Right ventricle myocardium inferior (tissue), 1 donor: ENCODE measurements around the gene MXD1. TPM values are rescaled to one million over a fixed set of nuclear protein-coding genes. Genes with fewer than 3 reads are reported as not detected.

ENCODE experiments used
- ATAC-seq: fragments of 200-7000 bp; cut with Tn5 transposase; one replicate; pipeline ENCODE4 v1.9.1; 2020; ENCODE audit warnings: mild to moderate bottlenecking, moderate library complexity
- DNase-seq: peaks from one replicate; pipeline ENCODE4 v3.0.0; 2021; ENCODE audit errors: missing footprints
- intact Hi-C: fragments of 100-400 bp; cut with DNase I; formaldehyde crosslinking; loops from one replicate; pipeline ENCODE4 v1.11.0; 2022
- total RNA-seq: library from RNA; stranded (reverse); fragmentation: NEBNext Ultra II Directional; extraction: Animal tissue kit (Norgen Biotek cat#: 25700); gene quantifications from one replicate; pipeline ENCODE4 v1.2.1, GENCODE V29; 2021
- donor health status: DM: no; HTN: yes; CAD: no; lungs with severe emphysema.

MXD1 gene
- total RNA-seq, 1 donor from 2014 or later, result 4.6 TPM

GRCh38 chr2:69969126-69969983 lies 54.4 kb downstream of the MXD1 start:
- intact Hi-C loops, result no loop called here
- DNase-seq (no peak), ATAC-seq (no peak)

GRCh38 chr2:69969991-69970390 lies 55.1 kb downstream of the MXD1 start:
- no peak for ATAC-seq
- intact Hi-C loops, result no loop called here
- DNase-seq, result no peak

GRCh38 chr2:69972822-69973221 lies 57.9 kb downstream of the MXD1 start:
- intact Hi-C loops, result no loop called here
- DNase-seq, result no peak
- no peak for ATAC-seq

- ATAC-seq, result no peak
- intact Hi-C loops, result no loop called here
- no peak for DNase-seq
Observed at GRCh38 chr2:69973335-69973735, 58.4 kb downstream of the MXD1 start.

DNA sequence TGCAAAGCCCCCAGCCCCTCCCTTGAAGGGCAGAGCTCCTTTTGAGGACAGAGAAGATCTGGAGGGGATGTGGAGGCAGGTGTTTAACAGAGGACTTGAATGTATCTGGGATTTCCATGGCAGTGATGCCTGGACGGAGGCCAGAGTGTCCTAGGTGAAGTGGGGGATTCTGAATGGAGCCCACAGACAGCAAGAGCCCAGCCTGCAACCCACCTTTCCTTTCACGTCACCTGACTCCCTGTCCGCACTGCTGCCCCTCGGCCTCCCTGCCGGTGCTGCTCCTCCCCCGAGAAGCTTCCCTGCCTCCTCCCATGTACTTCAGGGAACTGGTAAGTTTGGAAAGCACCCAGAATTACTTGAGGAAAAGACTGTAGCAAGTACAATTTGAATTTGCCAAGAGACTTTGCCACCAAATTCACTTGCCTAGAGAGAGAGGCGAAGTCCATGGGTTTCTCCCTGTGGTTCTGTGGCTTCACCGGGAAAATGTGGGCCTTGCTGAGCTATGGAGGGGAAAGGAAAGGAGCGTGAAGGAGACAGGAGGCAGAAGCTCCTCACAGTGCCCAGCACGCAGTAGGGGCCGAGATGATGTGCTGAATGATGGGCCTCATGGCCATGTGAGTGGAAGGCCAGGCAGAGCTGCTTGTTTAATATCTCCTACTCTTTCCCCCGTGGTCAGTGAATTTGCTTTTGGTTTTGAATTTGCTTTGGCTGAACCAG lies 60.4 kb downstream of the MXD1 start:
- DNase-seq (peak; percentile 18), ATAC-seq (no peak)
- intact Hi-C loops, result no loop called here

DNA sequence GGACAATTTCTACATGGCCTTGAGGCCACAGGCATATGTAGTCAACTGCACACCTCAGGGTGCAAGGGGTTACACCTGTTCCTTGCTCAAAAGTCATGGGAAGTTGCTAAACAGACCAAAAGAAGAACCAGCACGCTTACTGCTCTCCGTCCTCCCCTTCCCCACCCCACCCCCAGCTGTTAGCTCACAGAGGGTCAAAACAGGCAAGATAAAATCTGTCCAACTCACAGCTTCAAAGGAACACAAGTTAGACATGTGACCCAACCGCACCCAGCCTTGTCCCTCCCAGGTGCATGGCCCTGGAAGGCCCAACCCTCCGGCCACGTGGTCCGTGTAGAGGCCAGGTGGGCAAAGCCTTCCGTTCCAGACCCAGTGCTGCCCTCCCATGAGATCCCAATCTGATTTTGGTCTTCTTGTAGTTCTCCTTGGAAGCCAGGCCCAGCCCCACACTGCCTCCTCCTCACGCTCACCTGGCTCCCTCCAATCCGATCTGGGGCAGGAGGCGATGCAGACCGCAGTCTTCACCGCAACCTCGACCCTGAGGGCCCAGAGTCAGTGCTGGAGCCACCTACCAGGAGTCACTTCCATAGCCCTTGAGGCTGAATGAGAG lies 61.0 kb downstream of the MXD1 start:
- DNase-seq (peak; percentile 82), ATAC-seq (no peak)
- intact Hi-C loops, result no loop called here

GRCh38 chr2:69977186-69977585 lies 62.3 kb downstream of the MXD1 start:
- DNase-seq (no peak), ATAC-seq (no peak)
- intact Hi-C loops, result no loop called here

GRCh38 chr2:69977906-69978482 lies 63.1 kb downstream of the MXD1 start:
- intact Hi-C loops, result no loop called here
- no peak for ATAC-seq
- no peak for DNase-seq

- DNase-seq (no peak), ATAC-seq (no peak)
- intact Hi-C loops, result no loop called here
Observed at GRCh38 chr2:69979902-69980807, 65.2 kb downstream of the MXD1 start.

- intact Hi-C loops, result no loop called here
- no peak for DNase-seq
- ATAC-seq, result no peak
Observed at GRCh38 chr2:69983392-69983966, 68.6 kb downstream of the MXD1 start.

DNA sequence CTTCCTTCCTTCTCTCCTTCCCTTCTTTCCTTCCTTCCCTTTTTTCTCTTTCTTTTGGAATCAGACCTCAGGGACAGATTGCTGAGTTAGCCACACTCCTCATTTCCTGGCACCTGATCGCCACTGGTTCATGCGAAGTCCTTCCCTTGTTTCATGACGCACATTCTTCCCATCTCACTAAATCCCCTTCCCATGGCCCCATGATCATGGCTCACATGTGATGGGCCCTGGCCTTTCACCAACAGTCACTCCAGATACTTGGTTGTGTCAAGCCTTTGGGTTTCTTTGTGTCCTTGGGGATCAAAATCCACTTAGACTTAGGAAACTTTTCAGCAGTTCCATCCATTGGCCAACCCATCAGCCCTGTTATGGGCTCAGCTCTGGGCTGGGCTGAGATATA lies 70.3 kb downstream of the MXD1 start:
- intact Hi-C loops, result no loop called here
- ATAC-seq, result no peak
- no peak for DNase-seq

DNA sequence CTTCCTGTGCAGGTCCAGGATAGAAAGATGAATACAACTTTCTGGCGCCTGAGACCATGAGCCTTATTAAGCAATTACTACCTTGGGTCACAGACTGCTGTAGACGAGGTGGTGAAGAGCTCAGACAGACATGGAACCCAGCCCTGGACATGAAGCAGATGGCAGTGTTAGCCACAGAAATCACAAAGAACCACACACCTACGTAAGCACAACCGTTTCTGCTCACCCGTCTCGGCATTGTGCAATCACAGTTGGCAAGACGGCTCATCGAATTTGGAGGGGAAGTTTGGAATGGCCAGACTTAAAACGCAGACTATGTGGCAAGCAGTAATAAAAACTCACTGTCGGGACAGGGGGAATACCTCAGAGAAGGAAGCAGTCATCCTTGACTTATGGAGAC lies 70.8 kb downstream of the MXD1 start:
- peak; percentile 81 for DNase-seq
- intact Hi-C loops, result no loop called here
- peak; percentile 51 for ATAC-seq

- intact Hi-C loops, result no loop called here
- no peak for ATAC-seq
- no peak for DNase-seq
Observed at GRCh38 chr2:69986691-69987090, 71.8 kb downstream of the MXD1 start.

DNA sequence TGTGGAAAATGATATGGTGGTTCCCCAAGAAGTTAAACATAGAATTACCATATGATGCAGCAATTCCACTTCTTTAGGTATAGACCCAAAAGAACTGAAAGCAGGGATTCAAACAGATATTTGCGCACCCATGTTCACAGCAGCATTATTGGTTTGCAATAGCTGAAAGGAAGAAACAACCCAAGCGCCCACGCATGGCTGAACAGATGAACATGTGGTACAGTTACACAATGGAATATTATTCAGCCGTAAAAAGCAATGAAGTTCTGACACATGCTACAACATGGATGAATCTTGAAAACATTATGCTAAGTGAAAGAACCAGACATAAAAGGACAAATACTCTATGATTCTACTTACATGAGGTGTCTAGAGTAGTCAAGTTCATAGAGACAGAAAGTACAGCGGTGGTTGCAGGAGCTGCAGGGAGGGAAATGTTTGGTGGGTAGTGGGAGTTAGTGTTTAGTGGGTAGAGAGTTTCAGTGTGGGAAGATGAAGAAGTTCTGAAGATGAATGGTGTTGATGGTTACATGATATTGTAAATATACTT lies 73.3 kb downstream of the MXD1 start:
- DNase-seq (no peak), ATAC-seq (no peak)
- intact Hi-C loops, result no loop called here

GRCh38 chr2:69989009-69989408 lies 74.1 kb downstream of the MXD1 start:
- DNase-seq (no peak), ATAC-seq (no peak)
- intact Hi-C loops, result no loop called here

DNA sequence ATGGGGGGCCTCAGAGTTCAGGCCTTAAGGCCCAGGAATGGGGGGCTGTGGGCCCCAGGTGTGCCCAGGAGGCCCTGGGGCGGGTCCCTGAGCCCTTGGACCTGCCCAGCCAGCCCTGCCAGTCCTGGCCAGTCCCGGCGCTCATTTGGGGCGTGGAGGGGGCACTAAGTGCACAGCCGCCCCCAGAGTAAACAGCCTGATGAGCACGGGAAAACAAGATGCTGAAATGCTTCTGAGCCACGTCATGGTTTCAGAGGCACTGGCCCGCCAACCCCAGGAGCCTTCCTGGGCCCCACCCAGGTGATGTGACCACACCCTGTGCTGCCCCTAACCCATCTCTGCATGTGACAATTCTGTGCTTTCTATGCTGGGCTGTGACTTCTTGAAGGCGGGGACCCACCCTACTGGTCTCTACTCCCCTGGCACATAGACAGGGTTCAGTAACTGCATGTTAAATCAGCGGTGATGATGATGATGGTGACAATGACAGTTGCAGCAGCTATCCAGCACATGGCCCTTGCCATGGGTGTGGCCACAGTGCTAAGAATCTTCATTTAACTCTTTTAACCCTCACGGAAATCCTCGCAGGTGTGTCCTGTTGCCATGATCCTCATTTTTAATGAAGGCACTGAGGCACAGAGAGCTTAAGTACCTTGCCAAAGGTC lies 74.7 kb downstream of the MXD1 start:
- no peak for ATAC-seq
- intact Hi-C loops, result no loop called here
- no peak for DNase-seq
